ENCODE data around the gene TPCN1. TPM values are rescaled to one million over a fixed set of nuclear protein-coding genes. Genes with fewer than 3 reads are reported as not detected.

Gene TPCN1
- total RNA-seq, 2 donors from 2014 or later = 18.9 to 30.8 TPM

DNA sequence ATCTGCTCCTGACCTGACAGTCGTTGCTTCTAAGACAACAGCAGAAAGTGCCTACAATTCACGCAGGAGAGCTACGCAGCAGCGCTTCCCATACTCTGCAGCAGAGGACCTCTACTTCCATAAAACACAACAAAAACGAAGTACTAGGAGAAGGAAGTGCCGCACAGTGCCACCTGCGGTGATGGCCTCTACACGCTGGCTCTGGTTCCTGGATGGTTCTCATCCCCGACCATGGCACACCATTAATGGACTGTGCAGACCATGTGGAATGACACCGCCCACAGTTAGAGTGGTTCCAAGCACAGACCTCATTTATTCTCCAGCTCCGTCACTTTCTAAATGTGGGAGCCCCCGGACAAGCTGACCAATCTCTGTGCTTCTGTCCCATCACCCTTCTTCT is 28.3 kb downstream of the TPCN1 start:
- Histone ChIP-seq H3K27me3 (ENCODE audit: control insufficient read depth, insufficient read depth, low read length, poor library complexity, severe bottlenecking) (peaks cover 92% of the 10 kb centered on the region), H3K9ac (ENCODE audit: extremely low read depth, low read length, poor library complexity, severe bottlenecking) (no peak overlapping the region), H3K27ac (ENCODE audit: low read depth, low read length) (no peak overlapping the region), H3K4me3 (ENCODE audit: low read length) (no peak overlapping the region), H3K36me3 (ENCODE audit: control insufficient read depth, insufficient read depth, low read length) (no peaks in the 10 kb centered on the region), H3K4me1 (ENCODE audit: control insufficient read depth, insufficient read depth, low read length) (peaks cover 12% of the 10 kb centered on the region), H3K9me3 (ENCODE audit: control insufficient read depth, low read length) (peaks cover 13% of the 10 kb centered on the region)
- H3K4me3 Mint-ChIP-seq = no peak overlapping the region
- H3K9me3 Mint-ChIP-seq = peaks cover 7% of the 10 kb centered on the region
- no peaks in the 10 kb centered on the region for H3K36me3 Mint-ChIP-seq (ENCODE audit: low read depth)
- H3K4me1 Mint-ChIP-seq = peaks cover 23% of the 10 kb centered on the region
- TF ChIP-seq, protein P1, sequence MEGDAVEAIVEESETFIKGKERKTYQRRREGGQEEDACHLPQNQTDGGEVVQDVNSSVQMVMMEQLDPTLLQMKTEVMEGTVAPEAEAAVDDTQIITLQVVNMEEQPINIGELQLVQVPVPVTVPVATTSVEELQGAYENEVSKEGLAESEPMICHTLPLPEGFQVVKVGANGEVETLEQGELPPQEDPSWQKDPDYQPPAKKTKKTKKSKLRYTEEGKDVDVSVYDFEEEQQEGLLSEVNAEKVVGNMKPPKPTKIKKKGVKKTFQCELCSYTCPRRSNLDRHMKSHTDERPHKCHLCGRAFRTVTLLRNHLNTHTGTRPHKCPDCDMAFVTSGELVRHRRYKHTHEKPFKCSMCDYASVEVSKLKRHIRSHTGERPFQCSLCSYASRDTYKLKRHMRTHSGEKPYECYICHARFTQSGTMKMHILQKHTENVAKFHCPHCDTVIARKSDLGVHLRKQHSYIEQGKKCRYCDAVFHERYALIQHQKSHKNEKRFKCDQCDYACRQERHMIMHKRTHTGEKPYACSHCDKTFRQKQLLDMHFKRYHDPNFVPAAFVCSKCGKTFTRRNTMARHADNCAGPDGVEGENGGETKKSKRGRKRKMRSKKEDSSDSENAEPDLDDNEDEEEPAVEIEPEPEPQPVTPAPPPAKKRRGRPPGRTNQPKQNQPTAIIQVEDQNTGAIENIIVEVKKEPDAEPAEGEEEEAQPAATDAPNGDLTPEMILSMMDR (conservative IDR thresholded peaks at IDR 0.05) = no peak
- no peak overlapping the region for H3K27ac Mint-ChIP-seq
- DNase-seq = no peak
- peaks cover 87% of the 10 kb centered on the region for H3K27me3 Mint-ChIP-seq (ENCODE audit: insufficient read depth)
- WGBS, 2 experiments (ENCODE audit: insufficient coverage in 1 of 2, insufficient read length in 1 of 2) = 93 to 98% methylated on average over 9 to 12 of the region's 12 CpGs

DNA sequence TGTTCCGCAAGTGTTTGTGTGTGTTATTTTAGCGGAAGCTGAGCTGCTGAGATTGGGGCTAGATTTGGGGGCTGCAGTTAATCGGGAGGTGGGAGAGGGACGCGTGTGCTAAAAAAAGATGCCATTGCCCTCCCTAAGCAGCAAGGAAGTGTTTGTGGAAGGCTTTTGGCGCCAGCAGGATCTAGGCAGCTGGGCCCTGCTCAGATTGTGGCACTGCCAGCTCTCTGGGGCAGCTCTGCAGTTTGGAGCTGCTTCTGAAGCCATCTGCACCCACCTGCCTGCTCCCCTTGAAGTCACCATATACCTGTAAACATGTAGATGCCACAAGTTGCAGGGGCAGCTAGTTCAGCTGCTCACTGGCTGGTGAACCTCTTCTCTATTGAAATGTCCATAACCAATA is 28.8 kb downstream of the TPCN1 start:
- Mint-ChIP-seq H3K27me3 (ENCODE audit: insufficient read depth) (peaks cover 89% of the 10 kb centered on the region), H3K9me3 (peaks cover 9% of the 10 kb centered on the region), H3K4me3 (no peak overlapping the region), H3K36me3 (ENCODE audit: low read depth) (no peaks in the 10 kb centered on the region), H3K27ac (no peak overlapping the region), H3K4me1 (peaks cover 20% of the 10 kb centered on the region)
- Histone ChIP-seq H3K4me1 (ENCODE audit: control insufficient read depth, insufficient read depth, low read length) (peaks cover 12% of the 10 kb centered on the region), H3K9ac (ENCODE audit: extremely low read depth, low read length, poor library complexity, severe bottlenecking) (no peak overlapping the region), H3K36me3 (ENCODE audit: control insufficient read depth, insufficient read depth, low read length) (no peaks in the 10 kb centered on the region), H3K9me3 (ENCODE audit: control insufficient read depth, low read length) (peaks cover 18% of the 10 kb centered on the region), H3K27ac (ENCODE audit: low read depth, low read length) (no peak overlapping the region), H3K27me3 (ENCODE audit: control insufficient read depth, insufficient read depth, low read length, poor library complexity, severe bottlenecking) (peaks cover 94% of the 10 kb centered on the region), H3K4me3 (ENCODE audit: low read length) (no peak overlapping the region)
- TF ChIP-seq, protein P1 (conservative IDR thresholded peaks at IDR 0.05) = no peak
- DNase-seq = no peak
- 94 to 98% methylated on average over 6 of the region's 6 CpGs for WGBS, 2 experiments (ENCODE audit: insufficient coverage in 1 of 2, insufficient read length in 1 of 2)

DNA sequence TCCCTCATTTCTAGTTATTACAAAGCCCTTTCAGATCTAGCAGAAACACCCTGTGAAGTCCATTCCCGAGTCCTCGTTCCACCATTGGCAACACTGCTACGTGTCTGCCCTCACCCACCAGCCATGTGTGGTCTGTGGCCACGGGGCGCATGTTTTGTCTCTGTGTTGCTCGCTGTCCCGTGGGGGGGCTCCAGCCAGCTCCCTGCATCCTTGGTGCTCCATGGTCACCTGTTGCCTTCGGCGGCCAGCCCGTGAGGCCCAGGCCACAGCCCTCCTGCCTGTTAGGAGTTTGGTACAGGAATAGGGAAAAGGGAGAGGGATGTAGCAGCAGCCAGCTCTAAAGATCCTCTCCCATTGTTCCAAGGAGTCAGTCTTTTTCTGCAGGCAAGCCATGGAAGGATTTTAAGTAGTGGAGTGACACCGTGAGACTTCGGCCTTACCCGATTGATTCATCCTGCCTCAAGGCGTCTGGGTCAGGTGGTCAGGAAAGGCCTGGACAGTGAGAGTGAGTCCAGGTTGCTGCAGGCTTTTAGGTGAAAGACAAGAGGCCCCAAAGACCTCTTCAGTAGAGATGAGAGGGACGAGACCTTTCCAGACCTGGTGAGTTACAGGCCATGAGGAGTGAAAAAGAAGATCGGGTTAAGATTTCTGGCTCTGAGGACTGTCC is 30.3 kb downstream of the TPCN1 start:
- WGBS, 2 experiments (ENCODE audit: insufficient coverage in 1 of 2, insufficient read length in 1 of 2) = 96% methylated on average over 12 to 16 of the region's 16 CpGs
- no peak overlapping the region for H3K9ac ChIP-seq (ENCODE audit: extremely low read depth, low read length, poor library complexity, severe bottlenecking)
- TF ChIP-seq, protein P1 (conservative IDR thresholded peaks at IDR 0.05) = no peak
- no peaks in the 10 kb centered on the region for H3K36me3 ChIP-seq (ENCODE audit: control insufficient read depth, insufficient read depth, low read length)
- H3K4me3 ChIP-seq (ENCODE audit: low read length) = no peak overlapping the region
- no peak overlapping the region for H3K27ac ChIP-seq (ENCODE audit: low read depth, low read length)
- Mint-ChIP-seq H3K27me3 (ENCODE audit: insufficient read depth) (peaks cover 96% of the 10 kb centered on the region), H3K4me3 (no peak overlapping the region), H3K9me3 (peaks cover 9% of the 10 kb centered on the region), H3K4me1 (peaks cover 10% of the 10 kb centered on the region), H3K36me3 (ENCODE audit: low read depth) (peaks cover under 1% of the 10 kb centered on the region), H3K27ac (no peak overlapping the region)
- no peak for DNase-seq
- peaks cover 8% of the 10 kb centered on the region for H3K4me1 ChIP-seq (ENCODE audit: control insufficient read depth, insufficient read depth, low read length)
- peaks cover 98% of the 10 kb centered on the region for H3K27me3 ChIP-seq (ENCODE audit: control insufficient read depth, insufficient read depth, low read length, poor library complexity, severe bottlenecking)
- peaks cover 19% of the 10 kb centered on the region for H3K9me3 ChIP-seq (ENCODE audit: control insufficient read depth, low read length)

Measured in endodermal cell (in vitro differentiated cells).